ENCODE measurements around the gene CEP95.

The CEP95 gene

DNA sequence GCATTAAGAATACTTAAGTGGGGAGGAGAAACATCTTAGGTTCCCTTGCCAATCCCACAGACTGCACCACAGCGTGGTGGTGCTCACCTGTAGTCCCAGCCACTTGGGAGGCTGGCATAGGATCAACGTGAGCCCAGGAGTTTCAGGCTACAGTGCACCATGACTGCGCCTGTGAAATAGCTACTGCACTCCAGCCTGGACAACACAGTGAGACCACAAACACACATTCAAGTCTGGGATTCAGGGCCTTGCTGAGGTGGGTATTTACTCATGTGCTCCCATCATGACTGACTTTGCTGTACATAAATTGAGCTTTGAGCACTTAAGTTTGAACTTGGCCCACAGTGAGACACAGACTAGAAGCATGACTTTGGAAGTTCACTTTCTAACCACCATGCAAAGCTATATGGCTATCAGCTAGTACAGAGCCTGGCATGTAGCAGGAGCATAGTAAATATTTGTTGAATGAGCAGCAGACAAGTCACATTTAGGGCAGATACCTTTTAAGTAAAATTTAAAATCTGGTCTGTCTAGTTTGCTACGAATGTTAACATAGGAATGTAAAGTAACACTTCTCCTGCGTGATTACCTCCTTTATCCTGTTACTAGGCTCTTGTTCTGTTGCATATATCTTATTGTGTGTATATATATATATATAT is 33.5 kb downstream of the CEP95 start:
- Mint-ChIP-seq H3K36me3 (ENCODE audit: low read depth) (peaks cover 54% of the 10 kb centered on the region), H3K27ac (no peak overlapping the region), H3K4me1 (no peaks in the 10 kb centered on the region), H3K27me3 (ENCODE audit: low read depth) (no peaks in the 10 kb centered on the region), H3K4me3 (no peak overlapping the region), H3K9me3 (no peaks in the 10 kb centered on the region)
- TF ChIP-seq CTCF (IDR thresholded peaks at IDR 0.05; ENCODE audit: unreplicated experiment in 3 of 3) = no peak

DNA sequence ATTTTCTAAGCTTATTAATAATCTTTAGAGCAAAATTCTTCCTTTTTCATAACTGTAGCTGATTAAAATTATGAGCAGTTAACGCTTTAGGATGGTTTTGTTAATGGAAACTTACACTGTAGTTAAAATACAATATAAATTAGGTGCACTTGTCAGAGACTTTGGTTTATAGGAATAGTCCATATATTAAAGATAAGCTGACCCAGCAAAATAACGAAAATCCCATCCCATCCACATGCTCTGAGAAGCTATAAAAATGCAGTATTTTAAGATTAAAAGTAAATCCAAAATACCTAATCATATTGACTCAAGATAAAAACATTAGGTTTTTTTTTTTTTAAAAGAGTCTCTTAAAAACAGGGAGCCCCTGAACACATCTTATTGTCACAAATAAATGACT is 38.0 kb downstream of the CEP95 start:
- no peaks in the 10 kb centered on the region for H3K27me3 Mint-ChIP-seq (ENCODE audit: low read depth)
- H3K27ac Mint-ChIP-seq = no peak overlapping the region
- peaks cover 37% of the 10 kb centered on the region for H3K36me3 Mint-ChIP-seq (ENCODE audit: low read depth)
- no peak overlapping the region for H3K4me3 Mint-ChIP-seq
- H3K4me1 Mint-ChIP-seq = no peaks in the 10 kb centered on the region
- TF ChIP-seq CTCF (IDR thresholded peaks at IDR 0.05; ENCODE audit: unreplicated experiment in 3 of 3) = no peak
- no peaks in the 10 kb centered on the region for H3K9me3 Mint-ChIP-seq

GRCh38 chr17:64546716-64547115 is 39.9 kb downstream of the CEP95 start:
- TF ChIP-seq CTCF (IDR thresholded peaks at IDR 0.05; ENCODE audit: unreplicated experiment in 3 of 3) = no peak
- no peak overlapping the region for H3K27ac Mint-ChIP-seq

GRCh38 chr17:64547319-64547718 is 40.5 kb downstream of the CEP95 start:
- Mint-ChIP-seq H3K4me3 (no peak overlapping the region), H3K27ac (no peak overlapping the region), H3K4me1 (no peaks in the 10 kb centered on the region), H3K9me3 (no peaks in the 10 kb centered on the region), H3K27me3 (ENCODE audit: low read depth) (no peaks in the 10 kb centered on the region), H3K36me3 (ENCODE audit: low read depth) (peaks cover 44% of the 10 kb centered on the region)
- TF ChIP-seq CTCF (IDR thresholded peaks at IDR 0.05; ENCODE audit: unreplicated experiment in 3 of 3) = no peak

More at GRCh38 chr17:64546716-64547115, 39.9 kb downstream of the CEP95 start:
- no peak overlapping the region for H3K4me3 Mint-ChIP-seq
- peaks cover 44% of the 10 kb centered on the region for H3K36me3 Mint-ChIP-seq (ENCODE audit: low read depth)
- H3K4me1 Mint-ChIP-seq = no peaks in the 10 kb centered on the region
- no peaks in the 10 kb centered on the region for H3K9me3 Mint-ChIP-seq
- H3K27me3 Mint-ChIP-seq (ENCODE audit: low read depth) = no peaks in the 10 kb centered on the region

- Mint-ChIP-seq H3K36me3 (ENCODE audit: low read depth) (peaks cover 56% of the 10 kb centered on the region), H3K9me3 (no peaks in the 10 kb centered on the region), H3K4me1 (no peaks in the 10 kb centered on the region), H3K27me3 (ENCODE audit: low read depth) (no peaks in the 10 kb centered on the region), H3K4me3 (no peak overlapping the region), H3K27ac (no peak overlapping the region)
- no peak for TF ChIP-seq CTCF (IDR thresholded peaks at IDR 0.05; ENCODE audit: unreplicated experiment in 3 of 3)
Observed at GRCh38 chr17:64551461-64551860, 44.7 kb downstream of the CEP95 start.

- Mint-ChIP-seq H3K4me3 (no peak overlapping the region), H3K27ac (no peak overlapping the region), H3K4me1 (no peaks in the 10 kb centered on the region)
Observed at GRCh38 chr17:64554028-64554637, 47.4 kb downstream of the CEP95 start.

More at GRCh38 chr17:64554028-64554637, 47.4 kb downstream of the CEP95 start:
- H3K36me3 Mint-ChIP-seq (ENCODE audit: low read depth) = peaks cover 53% of the 10 kb centered on the region
- no peaks in the 10 kb centered on the region for H3K9me3 Mint-ChIP-seq
- no peaks in the 10 kb centered on the region for H3K27me3 Mint-ChIP-seq (ENCODE audit: low read depth)
- no peak for TF ChIP-seq CTCF (IDR thresholded peaks at IDR 0.05; ENCODE audit: unreplicated experiment in 3 of 3)

Measured in nephron (organoid).